ENCODE measurements around the gene NUMB. TPM values are rescaled to one million over a fixed set of nuclear protein-coding genes. Genes with fewer than 3 reads are reported as not detected.

The NUMB gene
- total RNA-seq, 2 donors from 2014 or later, result 79.9 to 85.2 TPM

- H3K27me3 Mint-ChIP-seq (ENCODE audit: insufficient read depth), result no peaks in the 10 kb centered on the region
- no peaks in the 10 kb centered on the region for H3K4me1 ChIP-seq (ENCODE audit: control insufficient read depth, insufficient read depth, low read length)
- no peak overlapping the region for H3K27ac ChIP-seq (ENCODE audit: low read depth, low read length)
- H3K27ac Mint-ChIP-seq, result no peak overlapping the region
- H3K36me3 ChIP-seq (ENCODE audit: control insufficient read depth, insufficient read depth, low read length), result peaks cover 68% of the 10 kb centered on the region
- no peak for DNase-seq
- 97 to 100% methylated on average over 2 of the region's 2 CpGs for WGBS, 2 experiments (ENCODE audit: insufficient coverage in 1 of 2, insufficient read length in 1 of 2)
- no peaks in the 10 kb centered on the region for H3K27me3 ChIP-seq (ENCODE audit: control insufficient read depth, insufficient read depth, low read length, poor library complexity, severe bottlenecking)
- no peak for TF ChIP-seq CTCF (conservative IDR thresholded peaks at IDR 0.05)
- no peak overlapping the region for H3K4me3 ChIP-seq (ENCODE audit: low read length)
- no peaks in the 10 kb centered on the region for H3K9me3 ChIP-seq (ENCODE audit: control insufficient read depth, low read length)
- H3K36me3 Mint-ChIP-seq (ENCODE audit: low read depth), result peaks cover 55% of the 10 kb centered on the region
- H3K9ac ChIP-seq (ENCODE audit: extremely low read depth, low read length, poor library complexity, severe bottlenecking), result no peak overlapping the region
- no peaks in the 10 kb centered on the region for H3K4me1 Mint-ChIP-seq
- no peak overlapping the region for H3K4me3 Mint-ChIP-seq
- H3K9me3 Mint-ChIP-seq, result no peaks in the 10 kb centered on the region
These were observed 181.0 kb downstream of the NUMB start for GRCh38 chr14:73277376-73277775.

GRCh38 chr14:73276836-73277235 is 181.5 kb downstream of the NUMB start:
- Mint-ChIP-seq H3K9me3 (no peaks in the 10 kb centered on the region), H3K36me3 (ENCODE audit: low read depth) (peaks cover 49% of the 10 kb centered on the region), H3K27ac (no peak overlapping the region), H3K27me3 (ENCODE audit: insufficient read depth) (no peaks in the 10 kb centered on the region), H3K4me1 (peaks cover 2% of the 10 kb centered on the region), H3K4me3 (no peak overlapping the region)
- no peaks in the 10 kb centered on the region for H3K9me3 ChIP-seq (ENCODE audit: control insufficient read depth, low read length)
- TF ChIP-seq CTCF (conservative IDR thresholded peaks at IDR 0.05), result no peak
- 93 to 95% methylated on average over 6 to 7 of the region's 7 CpGs for whole genome bisulfite sequencing, 2 experiments (ENCODE audit: insufficient coverage in 1 of 2, insufficient read length in 1 of 2)
- peaks cover 65% of the 10 kb centered on the region for H3K36me3 ChIP-seq (ENCODE audit: control insufficient read depth, insufficient read depth, low read length)
- no peak overlapping the region for H3K27ac ChIP-seq (ENCODE audit: low read depth, low read length)
- H3K4me3 ChIP-seq (ENCODE audit: low read length), result no peak overlapping the region
- DNase-seq, result no peak
- H3K27me3 ChIP-seq (ENCODE audit: control insufficient read depth, insufficient read depth, low read length, poor library complexity, severe bottlenecking), result no peaks in the 10 kb centered on the region
- no peaks in the 10 kb centered on the region for H3K4me1 ChIP-seq (ENCODE audit: control insufficient read depth, insufficient read depth, low read length)
- H3K9ac ChIP-seq (ENCODE audit: extremely low read depth, low read length, poor library complexity, severe bottlenecking), result no peak overlapping the region

- 91 to 94% methylated on average over 4 of the region's 4 CpGs for WGBS, 2 experiments (ENCODE audit: insufficient coverage in 1 of 2, insufficient read length in 1 of 2)
- no peak overlapping the region for H3K4me3 ChIP-seq (ENCODE audit: low read length)
- H3K9me3 ChIP-seq (ENCODE audit: control insufficient read depth, low read length), result no peaks in the 10 kb centered on the region
- peaks cover 42% of the 10 kb centered on the region for H3K36me3 ChIP-seq (ENCODE audit: control insufficient read depth, insufficient read depth, low read length)
- no peaks in the 10 kb centered on the region for H3K9me3 Mint-ChIP-seq
- no peaks in the 10 kb centered on the region for H3K4me1 ChIP-seq (ENCODE audit: control insufficient read depth, insufficient read depth, low read length)
- H3K27ac Mint-ChIP-seq, result no peak overlapping the region
- TF ChIP-seq CTCF (conservative IDR thresholded peaks at IDR 0.05), result no peak
- peaks cover 10% of the 10 kb centered on the region for H3K4me1 Mint-ChIP-seq
- peaks cover 26% of the 10 kb centered on the region for H3K27me3 Mint-ChIP-seq (ENCODE audit: insufficient read depth)
- H3K4me3 Mint-ChIP-seq, result no peak overlapping the region
- H3K27me3 ChIP-seq (ENCODE audit: control insufficient read depth, insufficient read depth, low read length, poor library complexity, severe bottlenecking), result peaks cover 7% of the 10 kb centered on the region
- H3K36me3 Mint-ChIP-seq (ENCODE audit: low read depth), result peaks cover 31% of the 10 kb centered on the region
- H3K9ac ChIP-seq (ENCODE audit: extremely low read depth, low read length, poor library complexity, severe bottlenecking), result no peak overlapping the region
- no peak for DNase-seq
- H3K27ac ChIP-seq (ENCODE audit: low read depth, low read length), result no peak overlapping the region
These were observed 184.5 kb downstream of the NUMB start for GRCh38 chr14:73273799-73274198.
